ENCODE measurements around the gene TMEM164. TPM values are rescaled to one million over a fixed set of nuclear protein-coding genes. Genes with fewer than 3 reads are reported as not detected.

Gene TMEM164
- total and polyA plus RNA-seq, 10 of the 15 experiments (the other 5 are each of a cell fraction or from before 2014, with no cell fraction given), result 0.61 to 18.3 (median 7.0) TPM

DNA sequence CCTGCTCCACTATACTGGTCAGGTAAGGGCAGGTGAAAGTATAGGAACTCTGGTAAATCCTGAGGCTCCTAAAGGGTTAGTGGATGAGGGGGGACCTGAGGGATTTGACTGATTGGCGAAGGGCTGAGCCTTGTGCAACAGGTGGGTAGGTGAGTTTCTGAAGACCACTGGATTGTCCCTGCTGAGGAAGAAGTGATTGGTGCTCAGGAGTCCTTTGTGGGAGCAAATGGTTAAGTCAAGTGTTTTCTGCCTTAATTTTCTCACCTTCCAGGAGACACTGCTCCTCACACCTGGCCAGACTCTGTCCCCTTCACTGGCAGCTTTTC, 158.4 kb downstream of the TMEM164 start:
- ChIA-PET POLR2A (interaction anchor here (0.6 kb wide), 1 partner anchor 211 kb away, joined by 3 read pairs; no protein-coding TSS in a partner anchor), SMC1A (ENCODE audit: uncharacterized antibody, unreplicated experiment) (interaction anchor here (0.7 to 11.7 kb wide), 14 partner anchors 9 to 688 kb away, joined by 3 to 289 read pairs (median 4); no protein-coding TSS in a partner anchor), CTCF (interaction anchor here (0.8 to 23.7 kb wide), 19 partner anchors 9 to 686 kb away, joined by 3 to 792 read pairs (median 5); no protein-coding TSS in a partner anchor), RAD21 (ENCODE audit: unreplicated experiment) (interaction anchor here (1.1 to 9.3 kb wide), 8 partner anchors 15 to 259 kb away, joined by 4 to 130 read pairs (median 6); no protein-coding TSS in a partner anchor)
- Histone ChIP-seq H3K4me2 (ENCODE audit: control insufficient read depth, insufficient read depth) (no peak overlapping the region), H3K9ac (ENCODE audit: control insufficient read depth, insufficient read depth, low read length) (no peak overlapping the region), H3K36me3 (ENCODE audit: control insufficient read depth in 2 of 2, insufficient read depth in 2 of 2, low read length in 1 of 2) (no peaks in the 10 kb centered on the region; a peak in 1 of 4 replicates), H3K4me3 (no peak overlapping the region), H3K27me3 (replicated peaks in 1 of 2; ENCODE audit: control insufficient read depth in 2 of 2, insufficient read depth in 2 of 2, low read length in 1 of 2) (no peaks in the 10 kb centered on the region), H3K79me2 (ENCODE audit: control insufficient read depth, insufficient read depth, low read length) (no peaks in the 10 kb centered on the region), H3K9me3 (replicated peaks; ENCODE audit: control insufficient read depth, insufficient read depth, low read length) (no peaks in the 10 kb centered on the region), H3K27ac (ENCODE audit: control insufficient read depth, insufficient read depth) (no peak overlapping the region), H4K20me1 (ENCODE audit: control insufficient read depth, insufficient read depth) (no peaks in the 10 kb centered on the region), H2AFZ (ENCODE audit: control insufficient read depth, low read depth, low read length) (no peak overlapping the region), H3K4me1 (ENCODE audit: control insufficient read depth, insufficient read depth, low read length) (peaks cover 11% of the 10 kb centered on the region)
- BruUV-seq (replicated peaks), result no TSS peak
- no peak for ATAC-seq
- in situ Hi-C loops (cut with MboI), result loop anchor here (5.0 to 25.0 kb wide), 2 partner anchors 246 to 526 kb away; no protein-coding TSS in a partner anchor
- no peak for DNase-seq (ENCODE audit: low read depth, low spot score)
- intact Hi-C loops (cut with micrococcal nuclease; ENCODE audit: unreplicated experiment), result loop anchor here (5.0 kb wide), 1 partner anchor 691 kb away; no protein-coding TSS in a partner anchor
- FAIRE-seq, result no peak
- 43% methylated on average over 1 of the region's 1 CpG for WGBS (ENCODE audit: insufficient coverage, insufficient replicate concordance, low lambda C conversion rate, missing lambda C conversion rate)
- no peak for TF ChIP-seq POLR2AphosphoS2 (IDR thresholded peaks at IDR 0.05; ENCODE audit: low read depth, low read length)
- TF ChIP-seq SMAD5 (IDR thresholded peaks at IDR 0.05; ENCODE audit: low read depth), result no peak
- TF ChIP-seq EGR1 (IDR thresholded peaks at IDR 0.05; ENCODE audit: borderline replicate concordance in 1 of 2, low read depth in 2 of 2, low read length in 2 of 2), result no peak
- no peak for TF ChIP-seq ASH2L (IDR thresholded peaks at IDR 0.05; ENCODE audit: borderline replicate concordance, low read depth)
- TF ChIP-seq, protein P1, sequence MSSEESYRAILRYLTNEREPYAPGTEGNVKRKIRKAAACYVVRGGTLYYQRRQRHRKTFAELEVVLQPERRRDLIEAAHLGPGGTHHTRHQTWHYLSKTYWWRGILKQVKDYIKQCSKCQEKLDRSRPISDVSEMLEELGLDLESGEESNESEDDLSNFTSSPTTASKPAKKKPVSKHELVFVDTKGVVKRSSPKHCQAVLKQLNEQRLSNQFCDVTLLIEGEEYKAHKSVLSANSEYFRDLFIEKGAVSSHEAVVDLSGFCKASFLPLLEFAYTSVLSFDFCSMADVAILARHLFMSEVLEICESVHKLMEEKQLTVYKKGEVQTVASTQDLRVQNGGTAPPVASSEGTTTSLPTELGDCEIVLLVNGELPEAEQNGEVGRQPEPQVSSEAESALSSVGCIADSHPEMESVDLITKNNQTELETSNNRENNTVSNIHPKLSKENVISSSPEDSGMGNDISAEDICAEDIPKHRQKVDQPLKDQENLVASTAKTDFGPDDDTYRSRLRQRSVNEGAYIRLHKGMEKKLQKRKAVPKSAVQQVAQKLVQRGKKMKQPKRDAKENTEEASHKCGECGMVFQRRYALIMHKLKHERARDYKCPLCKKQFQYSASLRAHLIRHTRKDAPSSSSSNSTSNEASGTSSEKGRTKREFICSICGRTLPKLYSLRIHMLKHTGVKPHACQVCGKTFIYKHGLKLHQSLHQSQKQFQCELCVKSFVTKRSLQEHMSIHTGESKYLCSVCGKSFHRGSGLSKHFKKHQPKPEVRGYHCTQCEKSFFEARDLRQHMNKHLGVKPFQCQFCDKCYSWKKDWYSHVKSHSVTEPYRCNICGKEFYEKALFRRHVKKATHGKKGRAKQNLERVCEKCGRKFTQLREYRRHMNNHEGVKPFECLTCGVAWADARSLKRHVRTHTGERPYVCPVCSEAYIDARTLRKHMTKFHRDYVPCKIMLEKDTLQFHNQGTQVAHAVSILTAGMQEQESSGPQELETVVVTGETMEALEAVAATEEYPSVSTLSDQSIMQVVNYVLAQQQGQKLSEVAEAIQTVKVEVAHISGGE (CRISPR knock-in tag; IDR thresholded peaks at IDR 0.05), result no peak
- TF ChIP-seq IKZF2 (IDR thresholded peaks at IDR 0.05), result no peak
- TF ChIP-seq EED (IDR thresholded peaks at IDR 0.05; ENCODE audit: low read depth), result no peak
- no peak for TF ChIP-seq TBL1XR1 (IDR thresholded peaks at IDR 0.05; ENCODE audit: low read depth, low read length)
- TF ChIP-seq HDAC2 (IDR thresholded peaks at IDR 0.05), result no peak
- TF ChIP-seq ATF3 (IDR thresholded peaks at IDR 0.05; ENCODE audit: borderline replicate concordance, extremely low read depth, low read depth, low read length), result no peak
- no peak for TF ChIP-seq MYB (IDR thresholded peaks at IDR 0.05; ENCODE audit: borderline replicate concordance, low read depth, low read length)
- TF ChIP-seq SIN3A (IDR thresholded peaks at IDR 0.05; ENCODE audit: low read depth, low read length), result no peak
- TF ChIP-seq MXI1 (IDR thresholded peaks at IDR 0.05; ENCODE audit: low read depth, low read length), result no peak
- TF ChIP-seq ZNF687 (IDR thresholded peaks at IDR 0.05), result no peak
- no peak for TF ChIP-seq ZNF384 (IDR thresholded peaks at IDR 0.05; ENCODE audit: borderline replicate concordance, low read depth, low read length)
- no peak for TF ChIP-seq LARP7 (IDR thresholded peaks at IDR 0.05)

Measured in GM12878 (cell line).